WI38 (cell line): ENCODE results near the gene SLC17A5.
"Not testable (repeated sequence)": the region's sequence is repeated elsewhere in the genome, so short reads cannot be mapped to it uniquely, and the experiment has no call there.

ENCODE experiments used
- H3K4me3 ChIP-seq: 2 replicates; pipeline ENCODE4 v1.5.1; 2011; ENCODE audit warnings: low read depth, mild to moderate bottlenecking, control low read depth, low read length
- TF ChIP-seq, protein P1 (sequence below): IDR thresholded peaks from 2 replicates; pipeline ENCODE4 v1.5.1; 2012; ENCODE audit warnings: low read depth, mild to moderate bottlenecking, control low read depth, low read length

SLC17A5 gene

DNA sequence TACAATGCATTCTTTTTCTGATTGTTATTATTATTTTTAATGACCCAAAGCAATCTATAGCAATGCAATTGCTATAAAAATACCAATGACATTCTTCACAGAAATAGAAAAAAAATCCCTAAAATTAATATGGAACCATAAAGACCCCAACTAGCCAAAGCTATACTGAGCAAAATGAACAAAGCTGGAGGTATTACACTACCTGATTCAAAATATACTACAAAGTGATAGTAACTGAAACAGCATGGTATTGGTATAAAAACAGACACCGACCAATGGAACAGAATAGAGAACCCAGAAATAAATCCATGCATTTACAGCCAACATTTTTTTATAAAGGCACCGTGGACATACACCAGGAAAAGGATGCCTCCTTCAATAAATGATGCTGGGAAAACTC, 72.5 kb downstream of the SLC17A5 start:
- TF ChIP-seq, protein P1, sequence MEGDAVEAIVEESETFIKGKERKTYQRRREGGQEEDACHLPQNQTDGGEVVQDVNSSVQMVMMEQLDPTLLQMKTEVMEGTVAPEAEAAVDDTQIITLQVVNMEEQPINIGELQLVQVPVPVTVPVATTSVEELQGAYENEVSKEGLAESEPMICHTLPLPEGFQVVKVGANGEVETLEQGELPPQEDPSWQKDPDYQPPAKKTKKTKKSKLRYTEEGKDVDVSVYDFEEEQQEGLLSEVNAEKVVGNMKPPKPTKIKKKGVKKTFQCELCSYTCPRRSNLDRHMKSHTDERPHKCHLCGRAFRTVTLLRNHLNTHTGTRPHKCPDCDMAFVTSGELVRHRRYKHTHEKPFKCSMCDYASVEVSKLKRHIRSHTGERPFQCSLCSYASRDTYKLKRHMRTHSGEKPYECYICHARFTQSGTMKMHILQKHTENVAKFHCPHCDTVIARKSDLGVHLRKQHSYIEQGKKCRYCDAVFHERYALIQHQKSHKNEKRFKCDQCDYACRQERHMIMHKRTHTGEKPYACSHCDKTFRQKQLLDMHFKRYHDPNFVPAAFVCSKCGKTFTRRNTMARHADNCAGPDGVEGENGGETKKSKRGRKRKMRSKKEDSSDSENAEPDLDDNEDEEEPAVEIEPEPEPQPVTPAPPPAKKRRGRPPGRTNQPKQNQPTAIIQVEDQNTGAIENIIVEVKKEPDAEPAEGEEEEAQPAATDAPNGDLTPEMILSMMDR = no peak
- peak overlapping the region; percentile 54 for H3K4me3 ChIP-seq

DNA sequence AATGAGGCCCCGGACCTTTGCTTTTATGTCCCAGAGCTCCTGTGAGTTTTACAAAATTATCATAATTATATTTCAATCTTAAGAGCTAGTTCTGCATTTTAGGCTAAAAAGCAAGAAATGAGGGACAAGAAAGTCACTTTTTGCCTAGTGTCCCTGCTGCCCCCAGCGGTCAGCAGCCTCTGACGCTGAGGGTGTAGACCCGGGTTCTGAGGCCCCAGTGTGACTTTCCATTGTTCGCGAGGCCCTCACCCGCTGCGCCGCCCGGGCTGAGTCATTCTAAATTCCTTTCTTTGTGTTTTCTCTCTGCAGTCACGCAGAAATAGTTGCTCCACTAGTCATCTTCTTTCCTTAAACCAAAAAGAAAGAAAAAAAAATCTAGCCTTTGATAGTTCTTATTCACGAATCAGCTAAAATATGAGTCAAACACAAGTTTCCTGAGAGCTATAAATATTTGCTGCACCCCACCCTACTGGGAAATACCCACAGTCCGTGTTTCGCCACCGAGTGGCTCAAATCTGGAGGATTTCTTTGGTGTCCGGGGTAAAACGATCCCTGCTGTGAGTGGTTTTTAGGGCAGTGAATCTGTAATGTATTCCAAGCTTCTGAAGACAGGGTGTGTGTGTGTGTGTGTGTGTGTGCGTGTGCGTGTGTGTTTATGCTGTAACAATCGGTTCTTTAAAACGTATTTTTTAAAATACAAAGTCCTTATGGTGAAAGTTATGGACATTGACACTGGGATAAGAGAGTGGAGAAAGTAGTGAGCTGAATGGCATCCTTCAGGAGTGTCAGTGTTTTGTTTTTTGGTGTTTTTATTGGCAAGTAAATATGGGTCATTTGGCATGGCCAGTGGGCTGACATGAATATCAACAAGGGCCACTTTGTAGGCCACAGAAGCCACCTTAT, 73.3 kb downstream of the SLC17A5 start:
- TF ChIP-seq, protein P1 = peak; percentile 19
- peak overlapping the region; percentile 54 for H3K4me3 ChIP-seq

DNA sequence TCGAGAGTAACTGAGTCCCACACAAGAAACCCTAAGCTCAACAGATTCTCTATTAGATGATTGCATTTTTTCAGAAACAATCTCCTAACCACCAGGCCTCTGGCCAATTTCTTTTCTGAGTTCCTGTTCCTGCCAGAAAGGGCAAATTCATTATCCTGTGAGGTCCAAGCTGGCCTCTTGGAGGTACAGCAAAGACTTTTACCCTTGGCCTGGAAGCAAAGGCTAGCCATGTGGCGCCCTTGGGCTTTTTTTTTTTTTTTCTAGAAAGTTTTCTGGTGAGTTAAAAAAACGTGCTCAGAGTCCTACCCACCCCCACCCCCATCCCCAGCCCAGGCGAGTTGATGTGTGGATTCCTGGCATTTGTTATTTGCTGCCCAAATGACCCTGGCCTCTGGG, 73.9 kb downstream of the SLC17A5 start:
- peak overlapping the region; percentile 25; the same call in 1 of the 2 replicates for H3K4me3 ChIP-seq
- TF ChIP-seq, protein P1 = no peak

DNA sequence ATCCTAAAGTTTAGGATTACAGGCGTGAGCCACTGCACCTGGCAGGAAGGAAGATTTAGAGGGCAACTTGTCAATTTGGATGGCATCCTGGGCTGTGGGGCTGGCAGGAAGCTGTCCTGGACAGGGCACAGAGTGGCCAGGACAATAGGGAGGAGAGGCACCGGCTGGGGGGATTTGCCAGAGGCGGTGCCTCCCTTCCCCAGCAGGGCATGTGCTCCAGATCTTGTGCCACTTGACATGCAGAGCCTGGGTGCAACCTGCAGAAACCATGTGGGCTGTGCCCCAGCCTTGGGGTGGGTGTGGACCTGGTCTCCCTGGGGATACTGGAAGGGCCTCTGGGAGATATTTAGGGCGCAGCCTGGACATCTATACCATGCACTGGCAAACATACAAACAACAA, 74.4 kb downstream of the SLC17A5 start:
- TF ChIP-seq, protein P1 = no peak
- peak overlapping the region; percentile 24; the same call in 1 of the 2 replicates for H3K4me3 ChIP-seq

DNA sequence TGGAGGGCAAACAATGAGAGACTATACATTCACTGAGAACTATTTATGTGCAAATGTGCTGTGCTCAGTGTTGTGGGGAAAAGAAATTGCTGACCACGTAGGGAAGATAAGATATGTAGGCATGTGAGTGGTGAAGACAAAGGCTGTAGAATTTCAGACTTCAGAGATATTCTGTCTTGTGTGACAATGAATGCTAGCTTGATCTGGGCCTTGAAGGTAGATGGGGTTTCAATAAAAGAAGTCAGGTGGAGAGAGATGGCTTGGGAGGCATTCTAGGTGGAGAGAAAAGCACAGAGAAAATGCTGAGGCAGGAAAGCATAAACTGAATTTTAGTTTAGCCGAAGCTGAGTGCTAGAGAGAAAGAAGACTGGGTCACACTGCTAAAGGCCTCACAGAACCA, 76.1 kb downstream of the SLC17A5 start:
- no peak overlapping the region for H3K4me3 ChIP-seq
- TF ChIP-seq, protein P1 = no peak

DNA sequence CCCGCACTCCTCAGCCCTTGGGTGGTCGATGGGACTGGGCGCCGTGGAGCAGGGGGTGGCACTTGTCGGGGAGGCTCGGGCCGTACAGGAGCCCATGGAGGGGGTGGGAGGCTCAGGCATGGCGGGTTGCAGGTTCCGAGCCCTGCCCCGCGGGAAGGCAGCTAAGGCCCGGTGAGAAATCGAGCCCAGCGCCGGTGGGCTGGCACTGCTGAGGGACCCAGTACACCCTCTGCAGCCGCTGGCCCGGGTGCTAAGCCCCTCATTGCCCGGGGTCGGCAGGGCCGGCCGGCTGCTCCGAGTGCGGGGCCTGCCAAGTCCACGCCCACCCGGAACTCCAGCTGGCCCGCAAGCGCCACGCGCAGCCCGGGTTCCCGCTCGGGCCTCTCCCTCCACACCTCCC, 81.3 kb downstream of the SLC17A5 start:
- not testable (repeated sequence) for H3K4me3 ChIP-seq

DNA sequence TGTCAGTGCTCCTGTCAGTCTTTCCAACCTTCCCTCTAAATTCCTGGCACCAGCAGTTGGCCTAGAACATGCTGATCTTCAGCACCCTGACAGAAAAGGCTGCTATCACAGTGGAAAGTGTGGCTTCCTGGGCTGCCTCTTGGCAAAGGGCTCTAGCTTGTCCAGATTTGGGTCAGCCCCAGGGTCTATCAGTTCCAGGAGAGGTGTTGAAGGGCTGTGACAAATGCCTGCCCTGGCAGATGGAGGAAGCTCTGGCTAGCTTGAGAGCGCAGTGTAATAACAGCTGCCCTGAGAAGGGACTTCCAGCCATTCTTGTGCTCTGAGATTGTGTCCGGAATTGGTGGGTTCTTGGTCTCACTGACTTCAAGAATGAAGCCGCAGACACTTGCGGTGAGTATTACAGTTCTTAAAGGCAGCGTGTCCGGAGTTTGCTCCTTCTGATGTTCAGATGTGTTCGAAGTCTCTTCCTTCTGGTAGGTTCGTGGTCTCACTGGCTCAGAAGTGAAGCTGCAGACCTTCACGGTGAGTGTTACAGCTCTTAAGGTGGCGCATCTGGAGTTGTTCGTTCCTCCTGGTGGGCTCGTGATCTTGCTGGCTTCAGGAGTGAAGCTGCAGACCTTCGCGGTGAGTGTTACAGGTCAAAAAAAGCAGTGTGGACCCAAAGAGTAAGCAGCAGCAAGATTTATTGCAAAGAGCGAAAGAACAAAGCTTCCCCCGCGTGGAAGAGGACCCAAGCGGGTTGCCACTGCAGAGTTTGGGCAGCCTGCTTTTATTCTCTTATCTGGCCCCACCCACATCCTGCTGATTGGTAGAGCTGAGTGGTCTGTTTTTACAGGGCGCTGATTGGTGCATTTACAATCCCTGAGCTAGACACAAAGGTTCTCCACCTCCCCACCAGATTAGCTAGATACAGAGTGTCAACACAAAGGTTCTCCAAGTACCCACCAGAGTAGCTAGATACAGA, 82.3 kb downstream of the SLC17A5 start:
- H3K4me3 ChIP-seq = not testable (repeated sequence)

DNA sequence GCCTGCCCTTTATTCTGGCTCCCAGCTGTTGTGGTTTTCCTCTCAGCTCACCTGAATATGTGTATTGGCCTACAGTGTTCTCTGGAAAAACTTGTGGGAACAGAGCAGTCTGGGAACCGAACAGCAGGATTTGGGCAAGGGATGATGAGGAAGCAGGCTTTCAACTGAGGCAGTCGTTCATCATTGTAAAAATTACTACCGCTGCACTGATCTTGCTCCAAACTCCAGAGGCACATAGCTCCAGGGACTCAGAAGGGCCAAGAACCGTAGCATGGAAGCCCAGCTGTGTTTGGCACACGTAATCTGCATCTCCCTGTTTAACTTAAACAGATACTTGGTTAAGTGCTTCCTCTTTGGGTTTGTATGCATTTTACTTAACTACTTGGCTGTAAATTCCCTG, 84.7 kb downstream of the SLC17A5 start:
- H3K4me3 ChIP-seq = no peak overlapping the region
- TF ChIP-seq, protein P1 = no peak
